Left lung (tissue), 10 donors: ENCODE data around the gene RBFOX1. TPM values are rescaled to one million over a fixed set of nuclear protein-coding genes. Genes with fewer than 3 reads are reported as not detected.

Source experiments
- ATAC-seq: fragments of 200-7000 bp; cut with Tn5 transposase; one replicate; pipeline ENCODE4 v1.9.1; 2020; ENCODE audit warnings: moderate library complexity
- DNase-seq, 4 donors: peaks; one replicate each; pipeline ENCODE4 v3.0.0-alpha.2; 2013 to 2020
- H3K27ac ChIP-seq, 2 donors: fragments of 200-600 bp; sonication (generic) in 1 of 2; one replicate each; pipeline versions ENCODE4 v1.5.0 to v1.8.0; 2020 to 2021
- H3K27me3 ChIP-seq, 2 donors: fragments of 200-600 bp; sonication (generic) in 1 of 2; one replicate each; pipeline versions ENCODE4 v1.5.0 to v1.8.0; 2020 to 2021
- H3K36me3 ChIP-seq, 2 donors: fragments of 200-600 bp; sonication (generic) in 1 of 2; one replicate each; pipeline versions ENCODE4 v1.5.0 to v1.8.0; 2020 to 2021
- H3K4me1 ChIP-seq, 2 donors: fragments of 200-600 bp; one replicate each; pipeline ENCODE4 v1.8.0; 2021
- H3K4me3 ChIP-seq, 2 donors: fragments of 200-600 bp; sonication (generic) in 1 of 2; one replicate each; pipeline versions ENCODE4 v1.5.0 to v1.8.0; 2020 to 2021; ENCODE audit warnings: mild to moderate bottlenecking in 1 of 2
- H3K9me3 ChIP-seq, 2 donors: fragments of 200-600 bp; sonication (generic) in 1 of 2; one replicate each; pipeline versions ENCODE4 v1.5.0 to v1.8.0; 2020 to 2021
- CTCF ChIP-seq, 2 donors: fragments of 200-600 bp; sonication (generic) in 1 of 2; IDR thresholded peaks; one replicate each; pipeline versions ENCODE4 v1.5.0 to v1.8.0; 2021; ENCODE audit warnings: antibody characterized with exemption in 2 of 2
- intact Hi-C, 2 donors: fragments of 100-400 bp; cut with DNase I; formaldehyde crosslinking; loops; one replicate each; pipeline versions ENCODE4 v1.11.2 to v1.14.2; 2022
- polyA plus RNA-seq, 6 donors: library from polyadenylated mRNA; unstranded; fragments of 120-200 nt; gene quantifications; one replicate each; pipeline ENCODE4 v1.2.1, GENCODE V29; 2013; ENCODE audit not compliant: insufficient read length in 6 of 6
- total RNA-seq, 2 donors: library from RNA; stranded (reverse); fragmentation: NEBNext Ultra II Directional; extraction: Animal tissue kit (Norgen Biotek cat#: 25700); gene quantifications; one replicate each; pipeline ENCODE4 v1.2.1, GENCODE V29; 2021
- donor health status: DM: no; HTN: yes; CAD: no.
- donor health status: DM: no; HTN: no; CAD: no.

RBFOX1 gene
- total and polyA plus RNA-seq, 8 donors, result 0.41 to 1.7 (median 0.91) TPM; not detected in 2

- TF ChIP-seq CTCF (IDR thresholded peaks at IDR 0.05), result no peak
- no peaks in the 10 kb centered on the region for H3K27me3 ChIP-seq
- no peak for DNase-seq
- no peaks in the 10 kb centered on the region for H3K4me1 ChIP-seq
- H3K9me3 ChIP-seq, result no peaks in the 10 kb centered on the region
- no peak for ATAC-seq
- H3K4me3 ChIP-seq, result no peak overlapping the region
- intact Hi-C loops, result no loop called here
- no peak overlapping the region for H3K27ac ChIP-seq
- no peaks in the 10 kb centered on the region for H3K36me3 ChIP-seq
Observed at GRCh38 chr16:7691533-7691932, 358.9 kb downstream of the RBFOX1 start.

- Histone ChIP-seq H3K27me3 (no peaks in the 10 kb centered on the region), H3K9me3 (peaks cover 0 to 6% of the 10 kb centered on the region in 2 donors), H3K36me3 (no peaks in the 10 kb centered on the region), H3K4me3 (no peak overlapping the region), H3K27ac (no peak overlapping the region), H3K4me1 (no peaks in the 10 kb centered on the region)
- intact Hi-C loops, result no loop called here
- ATAC-seq (no peak), DNase-seq (no peak)
- TF ChIP-seq CTCF (IDR thresholded peaks at IDR 0.05), result no peak
Observed at GRCh38 chr16:7703672-7704071, 371.0 kb downstream of the RBFOX1 start.

- intact Hi-C loops, result no loop called here
- TF ChIP-seq CTCF (IDR thresholded peaks at IDR 0.05), result no peak
Observed at GRCh38 chr16:7705885-7706284, 373.2 kb downstream of the RBFOX1 start.

GRCh38 chr16:7709186-7709585 is 376.5 kb downstream of the RBFOX1 start:
- no peak for TF ChIP-seq CTCF (IDR thresholded peaks at IDR 0.05)
- Histone ChIP-seq H3K4me3 (no peak overlapping the region), H3K4me1 (no peaks in the 10 kb centered on the region), H3K27me3 (no peaks in the 10 kb centered on the region), H3K36me3 (no peaks in the 10 kb centered on the region), H3K27ac (no peak overlapping the region), H3K9me3 (peaks cover 0 to 13% of the 10 kb centered on the region in 2 donors)
- intact Hi-C loops, result no loop called here
- DNase-seq (no peak), ATAC-seq (no peak)

More at GRCh38 chr16:7705885-7706284, 373.2 kb downstream of the RBFOX1 start:
- Histone ChIP-seq H3K36me3 (no peaks in the 10 kb centered on the region), H3K27me3 (no peaks in the 10 kb centered on the region), H3K9me3 (peaks cover 0 to 13% of the 10 kb centered on the region in 2 donors), H3K4me1 (no peaks in the 10 kb centered on the region), H3K27ac (no peak overlapping the region), H3K4me3 (no peak overlapping the region)
- no peak for DNase-seq
- no peak for ATAC-seq

GRCh38 chr16:7713244-7713643 is 380.6 kb downstream of the RBFOX1 start:
- DNase-seq (no peak), ATAC-seq (no peak)
- H3K4me3 ChIP-seq, result no peak overlapping the region
- no peaks in the 10 kb centered on the region for H3K4me1 ChIP-seq
- no peaks in the 10 kb centered on the region for H3K36me3 ChIP-seq
- H3K27me3 ChIP-seq, result no peaks in the 10 kb centered on the region
- intact Hi-C loops, result no loop called here
- H3K27ac ChIP-seq, result no peak overlapping the region
- peaks cover 0 to 9% of the 10 kb centered on the region in 2 donors for H3K9me3 ChIP-seq
- no peak for TF ChIP-seq CTCF (IDR thresholded peaks at IDR 0.05)
